NCI-H2227 (cell line): ENCODE measurements around the gene CDKN2AIPNL.
"Not testable (repeated sequence)": the region's sequence is repeated elsewhere in the genome, so short reads cannot be mapped to it uniquely, and the experiment has no call there.

ENCODE experiments used
- DNase-seq: peaks from one replicate; lab custom pipeline; 2025; ENCODE audit not compliant: unreplicated experiment; lab: John Stamatoyannopoulos, UW

The CDKN2AIPNL gene

DNA sequence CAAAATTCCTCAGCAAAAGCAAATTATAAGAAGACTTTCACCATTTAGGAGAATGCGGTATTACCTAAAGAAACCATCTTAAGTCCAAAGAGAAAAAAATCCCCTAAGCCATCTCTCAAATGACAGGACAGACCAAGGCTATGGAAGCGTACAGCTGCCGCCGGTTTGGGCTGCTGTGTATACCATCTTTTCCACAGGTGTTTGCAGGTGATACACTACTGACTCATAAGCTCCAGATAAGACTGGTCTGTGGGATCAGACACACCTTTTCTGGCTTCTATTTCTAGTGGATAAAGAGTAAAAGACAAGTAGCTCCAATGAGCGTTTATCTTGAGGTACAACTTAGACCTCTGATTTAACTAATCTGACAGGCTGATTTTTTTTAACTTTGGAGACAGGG lies 7.7 kb downstream of the CDKN2AIPNL start:
- no peak for DNase-seq

DNA sequence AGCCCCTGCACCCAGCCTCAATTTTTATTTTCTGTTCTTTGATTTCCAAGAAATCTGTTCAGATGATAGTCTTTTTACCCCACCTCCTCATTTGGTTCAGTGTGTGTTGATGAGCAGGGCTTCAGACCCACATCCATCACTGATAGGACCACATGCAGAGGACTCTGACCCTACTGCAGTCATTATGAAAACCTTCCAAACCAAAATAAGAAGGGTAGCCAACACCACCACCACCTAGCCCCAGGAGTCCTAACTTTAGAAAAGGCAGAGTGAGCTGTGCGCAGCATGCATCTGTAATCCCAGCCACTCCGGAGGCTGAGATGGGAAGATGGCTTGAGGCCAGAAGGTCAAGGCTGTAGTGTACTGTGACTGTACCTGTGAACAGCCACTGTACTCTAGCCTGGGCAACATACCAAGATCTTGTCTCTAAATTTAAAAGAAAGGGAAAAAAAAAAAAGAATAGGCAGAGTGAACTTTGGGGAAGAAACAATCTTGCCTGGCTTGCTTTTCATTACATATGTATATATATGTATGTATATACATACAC lies 13.0 kb downstream of the CDKN2AIPNL start:
- no peak for DNase-seq

DNA sequence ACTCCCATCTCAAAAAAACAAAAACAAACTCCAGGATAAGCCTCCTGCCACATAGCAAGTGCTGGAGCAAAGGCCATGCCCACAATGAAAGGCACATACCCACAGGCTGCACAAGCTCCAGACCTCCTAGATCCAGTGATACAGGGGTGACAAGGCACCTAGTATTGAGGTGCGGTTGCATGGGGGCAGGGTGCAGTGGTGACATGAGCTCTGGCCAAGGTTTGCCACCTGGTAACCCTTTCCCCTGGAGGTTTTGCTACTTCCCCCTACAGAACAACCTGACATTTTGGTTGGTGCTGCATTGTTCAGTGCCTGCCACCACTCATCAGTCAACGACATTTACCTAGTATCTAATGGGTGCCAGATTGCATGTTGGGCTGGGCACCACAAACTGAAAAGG lies 14.5 kb downstream of the CDKN2AIPNL start:
- DNase-seq = no peak

DNA sequence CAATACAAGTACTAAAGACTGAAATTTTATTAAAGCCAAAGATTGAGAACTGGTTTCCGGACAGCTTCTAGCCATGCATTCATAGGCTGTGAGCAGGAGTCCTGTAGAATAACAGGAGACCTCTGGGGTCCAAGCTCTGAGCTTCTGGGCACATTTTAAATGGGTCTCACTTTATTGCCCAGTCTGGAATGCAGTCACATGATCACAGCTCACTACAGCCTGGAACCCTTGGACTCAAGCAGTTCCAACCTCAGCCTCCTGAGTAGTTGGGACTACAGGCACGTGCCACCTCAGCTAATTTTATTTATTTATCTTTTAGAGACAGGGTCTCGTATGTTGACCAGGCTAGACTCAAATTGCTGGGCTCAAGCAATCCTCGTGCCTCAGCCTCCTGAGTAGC lies 15.4 kb downstream of the CDKN2AIPNL start:
- DNase-seq = no peak

DNA sequence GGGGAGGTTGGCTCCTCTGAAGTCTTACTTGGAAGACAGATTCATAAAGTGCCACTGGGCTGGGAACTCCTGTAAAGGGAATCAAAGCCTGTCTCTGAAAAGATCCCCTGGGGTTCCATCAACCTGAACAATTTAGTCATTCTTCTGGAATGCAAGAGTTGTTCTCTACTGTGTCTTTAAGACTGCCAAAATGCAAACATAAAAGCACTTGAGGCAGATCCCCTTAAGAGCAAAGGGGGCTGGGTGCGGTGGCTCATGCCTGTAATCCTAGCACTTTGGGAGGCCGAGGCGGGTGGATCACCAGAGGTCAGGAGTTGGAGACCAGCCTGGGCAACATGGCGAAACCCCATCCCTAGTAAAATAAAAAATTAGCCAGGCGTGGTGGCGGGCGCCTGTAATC lies 16.7 kb downstream of the CDKN2AIPNL start:
- DNase-seq = no peak

DNA sequence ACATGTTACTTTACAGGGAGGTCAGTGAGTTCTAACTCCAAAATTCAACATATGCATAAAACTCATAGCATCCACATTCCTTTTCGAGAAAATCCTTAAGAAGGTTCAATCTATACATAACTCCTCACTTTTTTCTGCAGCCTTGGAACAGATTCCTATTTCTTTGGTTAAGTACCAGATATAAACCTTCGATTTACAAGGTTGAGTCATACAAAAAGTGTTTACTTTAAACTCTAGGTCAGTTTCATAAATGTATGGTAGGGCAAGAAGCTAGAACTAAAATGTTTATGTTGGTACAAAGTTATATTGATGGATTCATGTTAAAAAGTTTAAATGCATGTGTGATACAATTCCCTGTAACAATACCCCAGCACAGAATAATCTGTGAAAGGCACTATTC lies 19.4 kb downstream of the CDKN2AIPNL start:
- DNase-seq = no peak

DNA sequence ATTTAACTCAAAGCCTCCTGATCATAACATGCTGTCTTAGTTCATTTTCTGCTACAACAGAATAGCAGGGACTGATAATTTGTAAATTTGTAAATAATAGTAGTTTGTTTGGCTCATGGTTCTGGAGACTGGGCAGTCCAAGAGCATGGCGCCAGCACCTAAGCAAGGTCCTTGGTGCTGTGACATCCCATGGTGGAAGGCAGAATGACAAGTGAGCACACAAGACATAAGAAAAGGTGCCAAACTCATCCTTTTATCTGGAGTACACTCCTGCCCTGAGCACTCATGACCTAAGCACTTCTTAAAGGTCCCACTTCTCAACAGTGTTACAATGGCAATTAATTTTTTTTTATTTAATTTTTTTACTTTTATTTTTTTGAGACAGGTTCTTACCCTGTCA lies 24.2 kb downstream of the CDKN2AIPNL start:
- no peak for DNase-seq

DNA sequence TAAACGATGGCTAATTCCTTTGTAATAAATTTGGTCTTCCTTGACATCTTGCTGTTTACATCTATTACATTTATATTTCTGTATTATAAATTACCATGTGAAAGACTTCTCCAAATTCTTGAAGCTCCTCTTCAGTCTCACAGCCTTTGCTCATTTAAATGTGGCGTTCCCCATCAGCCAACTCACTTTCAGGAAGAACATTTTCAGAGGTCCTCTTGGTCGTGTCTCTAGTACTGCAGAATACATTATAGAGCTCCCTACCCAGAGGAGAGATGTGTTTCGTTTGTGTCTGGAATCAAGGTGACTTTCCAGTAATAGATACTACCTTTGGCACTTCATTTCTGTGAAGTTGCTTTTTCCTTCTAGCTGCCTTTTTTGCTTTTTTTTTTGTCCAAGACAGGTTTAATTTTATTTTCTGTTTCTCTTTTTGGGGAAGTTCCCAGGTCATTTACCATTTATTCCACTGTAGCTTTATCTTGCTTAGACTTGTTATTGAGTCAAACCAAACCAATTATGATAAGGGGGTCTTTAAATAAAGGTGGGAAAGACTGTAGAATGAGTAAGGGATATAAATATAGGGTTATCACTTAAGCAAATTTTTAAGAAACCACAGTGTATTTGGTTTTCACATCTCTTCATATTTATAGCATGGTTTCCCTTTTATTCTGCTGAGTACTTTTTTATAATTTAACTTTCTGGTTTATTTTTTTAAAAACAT lies 27.5 kb downstream of the CDKN2AIPNL start:
- no peak for DNase-seq

DNA sequence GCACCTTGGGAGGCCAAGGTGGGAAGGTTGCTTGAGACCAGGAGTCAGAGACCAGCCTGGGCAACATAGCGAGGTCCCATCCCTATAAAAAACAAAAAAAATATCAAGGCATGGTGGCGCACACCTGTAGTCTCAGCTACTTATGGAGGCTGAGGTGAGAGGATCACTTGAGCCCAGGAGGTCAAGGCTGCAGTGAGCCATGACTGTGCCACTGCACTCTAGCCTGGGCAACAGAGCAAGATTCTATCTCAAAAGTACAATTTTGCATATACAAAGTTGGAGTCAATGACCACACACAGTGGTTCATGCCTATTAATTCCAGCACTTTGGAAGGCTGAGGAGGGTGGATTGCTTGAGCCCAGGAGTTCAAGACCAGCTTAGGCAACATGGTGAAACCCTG lies 29.5 kb downstream of the CDKN2AIPNL start:
- DNase-seq = not testable (repeated sequence)

DNA sequence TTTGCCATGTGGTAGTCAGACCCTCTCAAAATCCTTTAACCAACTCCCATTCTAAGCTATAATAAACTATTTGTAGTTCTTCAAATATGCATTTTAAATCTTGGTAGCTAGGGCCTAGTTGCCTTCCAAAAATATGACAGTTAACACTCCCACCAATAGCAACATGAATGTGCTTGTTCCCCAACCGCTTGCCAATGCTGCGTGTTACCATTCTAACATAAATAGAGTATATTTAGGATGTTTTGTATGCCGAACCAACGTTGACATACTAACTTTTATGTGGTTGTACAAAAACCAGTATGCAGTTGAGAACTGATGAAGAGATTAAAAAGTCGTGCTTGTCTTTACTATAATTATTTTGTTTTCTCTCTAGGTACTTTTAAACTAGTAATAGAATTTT lies 31.3 kb downstream of the CDKN2AIPNL start:
- DNase-seq = no peak

DNA sequence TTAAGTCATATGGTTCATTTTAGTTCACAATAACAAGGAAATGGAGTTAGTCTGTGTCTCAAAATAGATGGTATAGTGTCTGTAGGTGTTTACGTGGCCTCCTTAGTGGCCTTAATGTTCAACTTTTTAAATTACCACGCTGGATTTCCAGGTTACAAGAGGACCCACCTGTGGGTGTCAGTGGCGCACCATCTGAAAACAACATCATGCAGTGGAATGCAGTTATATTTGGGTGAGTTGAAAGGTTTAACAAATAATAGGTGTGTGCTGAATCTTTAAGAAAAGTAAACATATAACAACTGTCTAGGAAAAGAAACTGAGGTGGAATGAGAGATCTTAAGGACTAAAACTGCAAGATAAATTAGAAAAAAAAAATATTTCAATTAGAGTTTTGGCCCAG lies 37.4 kb downstream of the CDKN2AIPNL start:
- no peak for DNase-seq

DNA sequence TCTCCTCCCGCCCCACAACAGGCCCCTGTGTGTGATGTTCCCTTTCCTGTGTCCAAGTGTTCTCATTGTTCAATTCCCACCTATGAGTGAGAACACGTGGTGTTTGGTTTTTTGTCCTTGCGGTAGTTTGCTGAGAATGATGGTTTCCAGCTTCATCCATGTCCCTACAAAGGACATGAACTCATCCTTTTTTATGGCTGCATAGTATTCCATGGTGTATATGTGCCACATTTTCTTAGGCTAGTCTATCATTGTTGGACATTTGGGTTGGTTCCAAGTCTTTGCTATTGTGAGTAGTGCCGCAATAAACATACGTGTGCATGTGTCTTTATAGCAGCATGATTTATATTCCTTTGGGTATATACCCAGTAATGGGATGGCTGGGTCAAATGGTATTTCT lies 38.0 kb downstream of the CDKN2AIPNL start:
- DNase-seq = not testable (repeated sequence)

DNA sequence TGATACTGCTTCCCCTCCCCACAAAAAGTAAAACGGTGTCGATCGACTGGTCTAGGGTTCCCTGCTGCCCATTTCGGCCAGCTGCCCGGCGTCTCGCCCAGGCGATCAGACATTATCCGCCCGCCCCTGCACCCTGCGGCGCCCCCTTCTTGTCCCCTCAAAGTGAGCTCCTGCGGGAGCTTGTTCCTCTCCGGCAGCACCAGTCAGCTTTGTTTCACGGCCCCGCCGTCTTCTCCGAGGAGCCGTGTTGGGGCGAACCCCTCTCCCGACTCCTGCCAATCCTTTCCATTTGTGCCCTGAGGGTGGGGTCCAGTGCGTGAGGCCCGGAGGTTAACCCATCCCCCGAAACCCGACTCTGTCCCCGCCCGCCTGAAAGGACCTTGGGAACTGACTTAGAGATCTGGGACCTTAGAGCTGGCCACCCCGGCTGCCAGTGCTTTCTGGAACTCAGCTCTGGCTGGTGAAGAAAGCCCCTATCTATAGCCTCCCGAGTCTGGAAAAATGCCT lies 39.8 kb downstream of the CDKN2AIPNL start:
- peak; percentile 30 for DNase-seq

DNA sequence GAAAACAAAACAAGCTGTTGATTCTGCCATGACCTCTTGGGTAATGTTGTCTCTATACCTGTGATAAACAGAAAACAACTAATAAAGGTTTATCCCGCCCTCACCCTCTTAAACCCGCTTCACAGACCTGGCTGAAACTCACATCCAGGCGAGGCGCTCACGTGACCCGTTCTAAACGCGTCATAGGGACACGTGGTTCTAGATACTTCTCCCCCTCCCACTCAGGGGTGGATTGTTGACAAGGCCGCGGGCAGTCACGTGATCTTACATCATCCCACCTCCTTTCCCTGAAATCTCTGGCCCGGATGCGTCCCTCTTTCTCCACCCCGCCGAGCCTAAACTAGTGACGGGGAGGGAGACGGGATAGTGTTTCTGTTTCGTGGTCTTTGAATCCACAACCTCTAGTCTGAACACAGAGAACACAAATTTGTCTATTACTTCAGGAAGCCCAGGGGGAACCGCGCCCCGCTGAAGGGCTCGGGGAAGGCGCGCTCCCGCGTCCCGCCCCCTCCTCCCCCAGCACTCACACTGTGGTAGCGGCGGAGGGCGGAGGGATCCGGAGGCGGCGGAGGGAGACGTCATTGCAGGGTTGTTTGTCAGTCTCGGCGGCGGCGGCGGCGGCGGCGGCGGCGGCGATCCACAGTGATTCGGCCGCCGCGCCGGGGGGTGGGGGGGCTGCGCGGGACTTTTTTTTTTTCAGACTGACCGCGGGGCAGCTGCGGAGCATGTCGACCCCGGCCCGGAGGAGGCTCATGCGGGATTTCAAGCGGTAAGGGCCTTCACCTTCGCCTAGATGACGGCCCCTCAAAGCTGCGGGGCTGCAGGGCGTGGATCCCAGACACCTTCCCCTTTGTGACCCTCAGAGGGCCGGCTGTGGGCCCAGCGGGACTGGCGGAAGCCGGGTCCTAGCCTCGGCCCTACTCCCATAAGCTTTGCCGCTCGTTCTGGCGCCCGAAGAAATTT lies 40.5 kb downstream of the CDKN2AIPNL start, which contains the start of gene UBE2B:
UBE2B (plus strand) TSS at position 699 of the 963 bp plus-strand sequence; CDS start at position 726, 27 bp downstream.
- peak; percentile 96 for DNase-seq

DNA sequence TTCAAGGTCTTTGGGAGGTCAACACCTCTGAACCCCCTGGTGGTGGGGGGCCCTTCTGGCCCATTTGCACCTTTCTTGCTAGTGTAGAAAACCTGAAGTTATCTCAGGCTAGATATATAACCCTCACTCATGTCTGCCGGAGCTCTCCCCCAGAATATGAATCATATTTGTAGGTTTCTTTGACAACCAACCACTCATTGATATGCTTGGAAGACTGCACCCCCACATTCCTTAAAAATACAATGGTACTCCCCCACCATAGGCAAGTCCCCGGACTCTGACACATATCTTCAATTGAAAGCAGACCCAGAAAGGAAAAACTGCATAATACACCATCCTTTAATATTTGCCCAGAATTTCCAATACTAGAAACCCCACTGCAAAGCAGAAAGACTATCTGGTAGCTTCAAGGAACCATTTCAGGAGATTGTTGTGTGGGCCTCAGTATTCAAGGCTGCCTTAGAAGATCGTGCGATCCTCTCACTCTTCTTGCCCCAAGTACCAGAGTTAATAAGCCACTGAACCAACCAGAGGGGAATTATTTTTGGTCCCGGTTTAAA lies 41.3 kb downstream of the CDKN2AIPNL start:
- no peak for DNase-seq

DNA sequence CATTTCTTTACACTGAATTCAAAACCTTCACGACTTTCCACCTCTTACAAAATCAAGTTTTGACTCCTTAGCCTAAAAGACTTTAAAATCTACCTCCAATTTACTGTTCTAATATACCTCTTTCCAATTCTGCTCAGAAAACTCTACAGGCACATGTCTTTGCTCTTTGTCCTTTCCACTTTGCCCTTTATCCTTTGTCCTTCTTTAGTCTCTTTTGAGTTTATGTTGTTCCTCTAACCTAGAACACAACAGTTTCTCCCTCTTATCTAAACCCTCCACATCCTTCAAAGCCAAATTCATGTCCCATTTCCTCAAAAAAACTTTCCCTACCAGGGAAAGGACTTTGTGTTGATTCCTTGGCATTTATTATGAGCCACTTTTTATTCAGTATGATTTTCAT lies 46.1 kb downstream of the CDKN2AIPNL start:
- no peak for DNase-seq

DNA sequence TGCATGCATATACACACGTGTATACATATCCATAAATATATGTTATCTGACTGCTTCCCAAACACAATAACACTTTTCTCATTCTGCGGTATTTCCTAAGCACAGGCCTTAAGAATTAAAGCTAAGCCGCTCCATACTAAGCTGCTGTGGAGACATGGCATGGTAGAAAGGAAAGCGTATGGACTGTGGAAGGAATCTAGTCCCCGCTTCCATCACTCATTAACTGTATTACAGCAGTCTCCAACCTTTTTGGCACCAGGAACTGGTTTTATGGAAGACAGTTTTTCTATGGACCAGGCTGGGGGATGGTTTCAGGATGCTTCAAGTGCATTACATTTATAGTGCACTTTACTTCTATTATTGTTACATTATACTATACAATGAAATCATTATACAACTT lies 56.0 kb downstream of the CDKN2AIPNL start:
- no peak for DNase-seq
